Neural cell (in vitro differentiated cells): ENCODE data around the gene PRLH. TPM values are rescaled to one million over a fixed set of nuclear protein-coding genes. Genes with fewer than 3 reads are reported as not detected.

Experiments used
- H2AFZ ChIP-seq: fragments of 200-600, 300-800 bp; sonication (generic), shearing (Covaris generic); 2 replicates; pipeline ENCODE4 v1.6.0; 2014; ENCODE audit warnings: low read depth, mild to moderate bottlenecking, antibody characterized with exemption, low read length, moderate library complexity
- H3F3A ChIP-seq: fragments of 200-600 bp; shearing (Covaris generic); 2 replicates; pipeline ENCODE4 v1.6.1; 2016; ENCODE audit warnings: mild to moderate bottlenecking, moderate library complexity, mixed read lengths, antibody characterized with exemption, low read length; ENCODE audit not compliant: insufficient read depth, poor library complexity, severe bottlenecking
- H3K27ac ChIP-seq: fragments of 200-600, 300-800 bp; sonication (generic), shearing (Covaris generic); 2 replicates; pipeline ENCODE4 v1.5.1; 2014; ENCODE audit warnings: mild to moderate bottlenecking, low read length, moderate library complexity
- H3K27me3 ChIP-seq: fragments of 300-800, 200-600 bp; sonication (generic), shearing (Covaris generic); 2 replicates; pipeline ENCODE4 v1.6.0; 2014; ENCODE audit warnings: mild to moderate bottlenecking, low read depth, low read length, moderate library complexity; ENCODE audit not compliant: insufficient read depth
- H3K36me3 ChIP-seq: fragments of 300-800, 200-600 bp; sonication (generic), shearing (Covaris generic); 2 replicates; pipeline ENCODE4 v1.5.1; 2014; ENCODE audit warnings: mild to moderate bottlenecking, antibody characterized with exemption, low read length, moderate library complexity; ENCODE audit not compliant: insufficient read depth
- H3K4me2 ChIP-seq: fragments of 300-800, 200-600 bp; sonication (generic), shearing (Covaris generic); 2 replicates; pipeline ENCODE4 v1.6.0; 2014; ENCODE audit warnings: mild to moderate bottlenecking, low read length
- H3K4me3 ChIP-seq: fragments of 300-800, 200-600 bp; sonication (generic), shearing (Covaris generic); 2 replicates; pipeline ENCODE4 v1.5.1; 2014; ENCODE audit warnings: mild to moderate bottlenecking, low read length, moderate library complexity
- H3K79me2 ChIP-seq: fragments of 200-600 bp; shearing (Covaris generic); replicated peaks from 2 replicates; pipeline ENCODE4 v1.6.0; 2014; ENCODE audit warnings: mild to moderate bottlenecking, low read length, moderate library complexity; ENCODE audit not compliant: insufficient read depth
- H3K9ac ChIP-seq: fragments of 300-800, 200-600 bp; sonication (generic), shearing (Covaris generic); 2 replicates; pipeline ENCODE4 v1.6.1; 2016; ENCODE audit warnings: mild to moderate bottlenecking, low read length, mixed read lengths
- H3K9me2 ChIP-seq: fragments of 200-600 bp; shearing (Covaris generic); 2 replicates; pipeline ENCODE4 v1.6.1; 2016; ENCODE audit warnings: mild to moderate bottlenecking, low read length, mixed read lengths; ENCODE audit not compliant: insufficient read depth
- H3K9me3 ChIP-seq: fragments of 200-600, 300-800 bp; sonication (generic), shearing (Covaris generic); 2 replicates; pipeline ENCODE4 v1.6.1; 2016; ENCODE audit warnings: mild to moderate bottlenecking, mixed run types, low read length, moderate library complexity, mixed read lengths
- H4K20me1 ChIP-seq: fragments of 200-600 bp; shearing (Covaris generic); 2 replicates; pipeline ENCODE4 v1.6.1; 2016; ENCODE audit warnings: mild to moderate bottlenecking, mixed run types; ENCODE audit not compliant: insufficient read depth
- CTCF ChIP-seq: fragments of 450-650 bp; IDR thresholded peaks from 2 replicates; pipeline ENCODE4 v1.5.1; 2014; ENCODE audit warnings: antibody characterized with exemption, mild to moderate bottlenecking, moderate library complexity; ENCODE audit not compliant: poor library complexity, severe bottlenecking
- EP300 ChIP-seq: fragments of 450-650 bp; conservative IDR thresholded peaks from 2 replicates; pipeline ENCODE4 v1.6.1; 2014; ENCODE audit warnings: antibody characterized with exemption, mild to moderate bottlenecking, moderate library complexity; ENCODE audit not compliant: poor library complexity, severe bottlenecking
- EZH2 ChIP-seq: fragments of 200-600, 300-800 bp; shearing (Covaris generic), sonication (generic); IDR thresholded peaks from 2 replicates; pipeline ENCODE4 v1.6.1; 2014; ENCODE audit warnings: antibody characterized with exemption, low read length, borderline replicate concordance, mild to moderate bottlenecking; ENCODE audit not compliant: insufficient read depth, poor library complexity, severe bottlenecking
- MXI1 ChIP-seq: fragments of 450-650 bp; conservative IDR thresholded peaks from 2 replicates; pipeline ENCODE4 v1.6.1; 2014; ENCODE audit warnings: antibody characterized with exemption, mild to moderate bottlenecking; ENCODE audit not compliant: poor library complexity, severe bottlenecking
- POLR2AphosphoS5 ChIP-seq: IDR thresholded peaks from 2 replicates; pipeline ENCODE4 v1.6.1; 2012
- RAD21 ChIP-seq: fragments of 450-650 bp; conservative IDR thresholded peaks from 2 replicates; pipeline ENCODE4 v1.6.1; 2014; ENCODE audit warnings: antibody characterized with exemption, mild to moderate bottlenecking, moderate library complexity
- REST ChIP-seq: IDR thresholded peaks from 2 replicates; pipeline ENCODE4 v1.6.1; 2012; ENCODE audit warnings: borderline replicate concordance
- SMC3 ChIP-seq: fragments of 450-650 bp; conservative IDR thresholded peaks from 2 replicates; pipeline ENCODE4 v1.6.1; 2014; ENCODE audit warnings: antibody characterized with exemption, mild to moderate bottlenecking, moderate library complexity; ENCODE audit not compliant: poor library complexity
- TAF1 ChIP-seq: IDR thresholded peaks from 2 replicates; pipeline ENCODE4 v1.6.1; 2012; ENCODE audit warnings: low read depth
- polyA plus RNA-seq: library from polyadenylated mRNA; depleted of rRNA; stranded (reverse); fragments of >200 nt; gene quantifications from 2 replicates; pipeline ENCODE4 v1.2.3, GENCODE V29; 2014

The PRLH gene
- polyA plus RNA-seq, 1 donor from 2014 or later: not detected

DNA sequence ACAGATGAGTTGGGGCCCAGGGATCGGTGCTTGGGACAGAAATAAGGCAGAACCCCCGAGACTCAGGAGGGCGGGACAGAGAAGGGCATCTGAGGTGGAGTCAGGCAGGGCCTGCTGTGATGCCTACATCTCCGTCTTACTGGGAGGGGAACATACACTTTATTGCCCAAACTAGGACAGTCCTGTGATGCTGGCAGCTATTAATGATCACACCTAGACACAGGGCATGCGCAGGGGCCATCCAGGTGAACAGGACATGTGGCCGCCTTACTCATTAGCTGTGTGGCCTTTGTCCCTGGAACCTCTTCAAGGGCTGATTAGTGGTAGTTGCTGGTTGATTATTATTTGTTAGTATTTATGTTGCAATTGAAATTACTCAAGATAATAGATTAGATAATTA, 46.1 kb upstream of the PRLH start:
- H3K9me3 ChIP-seq: no peaks in the 10 kb centered on the region
- H3K27me3 ChIP-seq: no peaks in the 10 kb centered on the region
- no peak for TF ChIP-seq MXI1
- no peaks in the 10 kb centered on the region for H3F3A ChIP-seq
- H3K36me3 ChIP-seq: no peaks in the 10 kb centered on the region
- no peak overlapping the region for H3K4me2 ChIP-seq
- no peak overlapping the region for H3K27ac ChIP-seq
- H3K9me2 ChIP-seq: no peaks in the 10 kb centered on the region
- H4K20me1 ChIP-seq: no peaks in the 10 kb centered on the region
- no peak overlapping the region for H3K4me3 ChIP-seq
- H3K9ac ChIP-seq: no peak overlapping the region
- H2AFZ ChIP-seq: no peak overlapping the region
- H3K79me2 ChIP-seq: no peaks in the 10 kb centered on the region

GRCh38 chr2:237524631-237525030, 41.7 kb upstream of the PRLH start:
- H3K9ac ChIP-seq: no peak overlapping the region
- TF ChIP-seq SMC3 (no peak), EP300 (no peak), CTCF (no peak), TAF1 (no peak), REST (no peak), EZH2 (no peak), MXI1 (no peak), RAD21 (no peak), POLR2AphosphoS5 (no peak)
- H3K36me3 ChIP-seq: no peaks in the 10 kb centered on the region
- no peaks in the 10 kb centered on the region for H3K9me3 ChIP-seq
- no peak overlapping the region for H3K4me3 ChIP-seq
- H4K20me1 ChIP-seq: no peaks in the 10 kb centered on the region
- H3K27me3 ChIP-seq: no peaks in the 10 kb centered on the region
- H3K27ac ChIP-seq: no peak overlapping the region
- no peak overlapping the region for H3K4me2 ChIP-seq
- no peaks in the 10 kb centered on the region for H3F3A ChIP-seq
- H3K79me2 ChIP-seq: no peaks in the 10 kb centered on the region
- no peaks in the 10 kb centered on the region for H3K9me2 ChIP-seq
- no peak overlapping the region for H2AFZ ChIP-seq

GRCh38 chr2:237525559-237526157, 40.7 kb upstream of the PRLH start:
- H4K20me1 ChIP-seq: no peaks in the 10 kb centered on the region
- no peak overlapping the region for H2AFZ ChIP-seq
- no peaks in the 10 kb centered on the region for H3K79me2 ChIP-seq
- H3F3A ChIP-seq: no peaks in the 10 kb centered on the region
- H3K27ac ChIP-seq: no peak overlapping the region
- TF ChIP-seq RAD21: no peak
- TF ChIP-seq CTCF: no peak
- no peaks in the 10 kb centered on the region for H3K27me3 ChIP-seq
- no peak overlapping the region for H3K9ac ChIP-seq
- no peaks in the 10 kb centered on the region for H3K9me3 ChIP-seq
- no peak overlapping the region for H3K4me2 ChIP-seq
- H3K9me2 ChIP-seq: no peaks in the 10 kb centered on the region
- H3K4me3 ChIP-seq: no peak overlapping the region
- H3K36me3 ChIP-seq: no peaks in the 10 kb centered on the region
